ENCODE measurements around the gene UGT1A5.

UGT1A5 gene

GRCh38 chr2:233712611-233713261, at the start of gene UGT1A5:
TSS of gene UGT1A5 (plus strand) at chr2:233712907. CDS start at chr2:233712992, 85 bp downstream.
- DNase-seq (ENCODE audit: low read depth in 4 of 4, low spot score in 1 of 4) = no peak

DNA sequence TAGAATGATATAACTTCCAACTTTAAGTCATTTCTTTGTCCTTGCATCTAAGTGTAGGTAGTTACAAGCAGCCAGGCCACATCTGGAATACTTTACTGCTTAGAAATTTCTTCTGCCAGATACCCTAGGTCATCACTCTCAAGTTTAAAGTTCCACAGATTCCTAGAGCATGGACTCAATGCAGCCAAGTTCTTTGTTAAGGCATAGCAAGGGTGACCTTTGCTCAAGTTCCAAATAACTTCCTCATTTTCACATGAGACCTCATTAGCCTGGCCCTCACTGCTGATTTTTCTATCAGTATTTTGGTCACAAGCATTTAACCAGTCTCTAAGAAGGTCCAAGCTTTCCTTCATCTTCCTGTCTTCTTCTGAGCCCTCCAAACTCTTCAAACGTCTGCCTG, 48.8 kb upstream of the UGT1A5 start:
- no peak for DNase-seq (ENCODE audit: low read depth in 4 of 4, low spot score in 1 of 4)

- DNase-seq (ENCODE audit: low read depth in 4 of 4, low spot score in 1 of 4) = no peak
These were observed 44.0 kb upstream of the UGT1A5 start for GRCh38 chr2:233668605-233669260.

DNA sequence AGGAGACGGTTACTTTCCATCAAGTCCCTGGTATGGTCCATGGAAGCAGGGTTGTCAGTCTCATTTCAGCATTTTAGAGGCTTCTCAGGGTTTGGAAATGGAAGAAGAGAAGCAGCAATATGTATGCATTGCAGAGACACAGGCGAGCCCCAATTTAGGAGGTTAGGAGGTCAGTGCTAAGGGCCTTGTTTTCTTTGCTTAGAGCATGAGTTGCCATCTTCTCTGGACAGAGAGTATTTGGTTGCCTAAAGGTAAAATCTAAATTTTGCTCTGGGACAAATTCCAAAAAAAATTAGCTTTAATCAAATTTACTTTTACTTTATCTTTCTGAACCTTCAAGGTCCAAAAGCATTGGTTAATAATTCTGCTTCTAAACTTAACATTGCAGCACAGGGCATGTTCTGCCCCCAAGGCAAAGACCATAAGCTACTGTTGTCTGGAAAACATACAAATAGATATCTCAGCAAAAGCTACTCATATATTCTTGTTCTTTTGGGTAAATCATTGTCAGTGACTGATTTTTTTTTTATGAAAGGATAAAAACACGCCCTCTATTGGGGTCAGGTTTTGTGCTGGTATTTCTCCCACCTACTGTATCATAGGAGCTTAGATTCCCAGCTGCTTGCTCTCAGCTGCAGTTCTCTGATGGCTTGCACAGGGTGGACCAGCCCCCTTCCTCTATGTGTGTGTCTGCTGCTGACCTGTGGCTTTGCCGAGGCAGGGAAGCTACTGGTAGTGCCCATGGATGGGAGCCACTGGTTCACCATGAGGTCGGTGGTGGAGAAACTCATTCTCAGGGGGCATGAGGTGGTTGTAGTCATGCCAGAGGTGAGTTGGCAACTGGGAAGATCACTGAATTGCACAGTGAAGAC, 41.2 kb upstream of the UGT1A5 start, which contains the start of gene UGT1A9:
TSS of gene UGT1A9 (plus strand) at position 609 of the 872 bp plus-strand sequence. CDS start at position 646, 37 bp downstream.
- no peak for DNase-seq (ENCODE audit: low read depth in 4 of 4, low spot score in 1 of 4)

- DNase-seq (ENCODE audit: low read depth in 4 of 4, low spot score in 1 of 4) = no peak
These were observed 39.8 kb upstream of the UGT1A5 start for GRCh38 chr2:233672886-233673285.

DNA sequence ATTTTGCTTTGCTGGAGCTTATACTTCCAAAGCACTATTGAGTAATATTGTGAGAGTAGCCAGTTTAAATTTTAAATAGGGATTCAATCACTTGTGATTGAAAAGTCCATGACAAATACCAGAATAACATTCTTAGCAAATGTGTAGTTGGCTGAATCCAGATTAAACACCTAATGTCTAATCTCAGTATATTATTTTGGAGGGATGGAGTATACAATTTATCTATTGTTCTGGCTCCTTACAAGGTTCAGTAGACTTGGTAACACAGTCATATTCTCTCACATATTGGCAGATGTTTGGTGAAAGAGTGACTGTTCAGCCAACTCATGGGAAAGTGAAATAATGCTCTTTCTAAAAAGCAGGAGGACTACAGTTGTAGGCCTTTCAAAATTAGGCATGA, 38.8 kb upstream of the UGT1A5 start:
- no peak for DNase-seq (ENCODE audit: low read depth in 4 of 4, low spot score in 1 of 4)

DNA sequence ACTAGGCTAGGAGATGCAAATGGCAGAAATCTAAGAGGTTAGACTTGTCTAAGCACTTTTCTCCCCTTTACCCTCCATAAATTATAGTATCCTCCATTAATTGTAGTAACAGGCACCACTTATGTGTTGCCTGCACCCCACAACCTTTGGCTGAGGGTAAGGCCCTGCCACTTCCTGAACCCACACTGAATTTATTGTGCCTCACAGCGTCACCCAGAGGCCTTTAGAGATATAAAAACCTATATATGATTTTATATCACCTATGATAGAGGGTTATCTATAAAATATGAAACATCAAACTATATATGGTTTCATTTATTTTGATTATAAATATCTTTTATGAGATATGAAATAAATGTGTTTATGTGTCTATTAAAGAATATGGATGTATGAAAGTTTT, 38.4 kb upstream of the UGT1A5 start:
- DNase-seq (ENCODE audit: low read depth in 4 of 4, low spot score in 1 of 4) = no peak

- DNase-seq (ENCODE audit: low read depth in 4 of 4, low spot score in 1 of 4) = no peak
These were observed 37.7 kb upstream of the UGT1A5 start for GRCh38 chr2:233674995-233675394.

- DNase-seq (ENCODE audit: low read depth in 4 of 4, low spot score in 1 of 4) = no peak
These were observed 36.7 kb upstream of the UGT1A5 start for GRCh38 chr2:233676046-233676445.

DNA sequence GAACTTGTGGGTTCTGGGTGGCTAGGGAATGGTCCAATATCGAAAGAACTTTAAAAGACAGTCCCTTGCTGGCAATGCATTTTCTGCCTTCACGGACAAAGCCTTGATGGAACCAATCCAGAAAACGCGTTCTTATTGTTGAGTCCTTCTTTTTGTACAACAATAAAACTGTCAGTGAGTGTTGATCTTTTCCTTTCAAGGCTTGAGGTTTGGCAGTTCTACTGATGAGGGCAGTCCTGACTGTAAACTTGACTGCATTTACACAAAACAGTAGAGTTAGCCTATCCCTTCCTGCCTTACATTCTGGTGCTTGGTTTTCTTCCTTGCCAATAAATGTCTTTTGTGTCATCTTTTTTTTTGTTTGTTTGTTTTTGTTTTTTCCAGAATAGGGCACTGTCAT, 33.5 kb upstream of the UGT1A5 start:
- DNase-seq (ENCODE audit: low read depth in 4 of 4, low spot score in 1 of 4) = no peak

DNA sequence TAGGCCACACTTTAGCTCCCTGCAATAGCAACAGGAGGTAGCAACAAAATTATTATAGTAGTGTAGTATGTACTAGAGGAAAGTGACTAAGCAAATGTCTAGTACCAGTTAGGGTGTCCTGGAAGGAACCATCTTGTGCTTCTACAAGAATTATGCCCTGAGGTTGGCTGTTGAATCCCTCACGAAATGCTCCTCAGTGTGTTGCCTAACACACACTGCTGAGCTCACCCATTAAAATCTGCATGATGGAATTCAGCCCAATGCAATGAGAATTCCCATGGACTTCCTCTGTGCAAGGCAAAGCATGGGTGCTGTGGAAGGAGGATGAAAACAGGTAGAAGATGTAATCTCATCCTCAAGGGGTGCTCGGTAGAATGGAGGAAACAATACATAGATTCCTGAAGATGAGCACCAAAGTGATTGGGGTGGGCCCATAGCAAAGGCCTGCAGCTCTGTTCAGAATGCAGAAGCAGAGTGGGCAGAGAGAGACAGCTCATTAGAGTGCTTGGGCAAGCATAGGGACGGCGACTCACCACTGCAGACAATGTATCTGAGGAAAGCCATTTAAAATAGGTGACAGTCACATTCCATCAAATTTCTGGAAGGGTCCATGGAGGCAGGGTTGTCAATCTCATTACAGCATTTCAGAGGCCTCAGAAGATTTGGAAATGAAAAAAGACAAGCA, 32.2 kb upstream of the UGT1A5 start:
- DNase-seq (ENCODE audit: low read depth in 4 of 4, low spot score in 1 of 4) = no peak

- no peak for DNase-seq (ENCODE audit: low read depth in 4 of 4, low spot score in 1 of 4)
These were observed 31.1 kb upstream of the UGT1A5 start, which contains the start of gene UGT1A7 for GRCh38 chr2:233681521-233682099. TSS of gene UGT1A7 (plus strand) at chr2:233681901. CDS start at chr2:233681938, 37 bp downstream.

- DNase-seq (ENCODE audit: low read depth in 4 of 4, low spot score in 1 of 4) = no peak
These were observed 28.1 kb upstream of the UGT1A5 start for GRCh38 chr2:233684640-233685039.

DNA sequence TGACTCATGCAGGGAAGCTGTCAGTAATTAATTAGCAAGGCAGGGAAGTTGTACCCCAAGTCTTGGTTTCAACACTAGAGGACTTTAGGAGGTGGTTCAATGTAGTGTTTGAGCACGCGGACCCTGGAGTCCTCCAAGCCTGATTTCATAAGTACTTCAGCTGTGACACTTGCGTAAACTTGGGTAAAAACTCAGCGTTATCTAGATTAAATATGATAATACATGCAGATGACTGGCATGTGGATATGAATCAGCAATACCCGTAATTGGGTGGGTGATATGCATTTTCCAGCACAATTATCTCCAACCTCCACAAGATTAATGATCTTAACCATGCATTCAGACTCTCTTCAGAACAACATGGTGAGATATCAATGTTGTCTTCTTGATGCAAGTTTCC, 25.8 kb upstream of the UGT1A5 start:
- no peak for DNase-seq (ENCODE audit: low read depth in 4 of 4, low spot score in 1 of 4)

DNA sequence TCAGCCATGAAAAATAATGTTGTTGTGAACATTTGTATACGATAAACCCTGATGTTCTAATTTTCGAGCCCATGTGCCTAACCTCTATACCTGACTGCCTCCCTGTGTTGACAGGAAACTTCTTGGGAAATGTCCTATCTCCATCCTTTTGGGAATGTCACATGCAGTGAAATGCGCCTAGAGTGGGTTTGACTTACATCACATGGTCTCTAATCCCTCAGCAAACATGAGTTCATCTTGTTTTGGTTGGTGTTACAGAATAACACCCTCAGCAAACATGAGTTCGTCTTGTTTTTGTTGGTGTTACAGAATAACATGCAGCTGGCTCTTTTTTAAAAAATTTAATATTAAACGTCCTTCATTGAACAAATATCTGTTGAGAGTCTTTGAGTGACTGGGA, 24.4 kb upstream of the UGT1A5 start:
- no peak for DNase-seq (ENCODE audit: low read depth in 4 of 4, low spot score in 1 of 4)

DNA sequence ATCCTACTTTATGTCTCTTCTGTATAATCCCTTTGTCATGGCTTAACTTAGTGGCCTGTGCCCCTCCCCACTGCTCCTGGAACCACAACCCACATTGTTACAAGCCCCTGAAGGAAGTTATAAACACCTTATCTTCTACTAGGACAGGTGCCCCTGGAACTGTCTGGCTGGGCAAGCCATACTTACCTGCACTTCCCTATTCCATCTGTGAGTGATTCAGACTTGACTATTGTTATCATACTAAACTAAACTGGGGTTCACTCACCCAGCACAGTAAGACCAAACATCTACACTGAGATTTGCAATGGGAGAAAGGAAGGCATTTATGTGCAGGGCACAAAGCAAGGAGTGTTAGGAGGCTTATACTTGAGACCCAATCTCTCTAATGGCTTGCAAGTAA, 23.7 kb upstream of the UGT1A5 start:
- no peak for DNase-seq (ENCODE audit: low read depth in 4 of 4, low spot score in 1 of 4)

DNA sequence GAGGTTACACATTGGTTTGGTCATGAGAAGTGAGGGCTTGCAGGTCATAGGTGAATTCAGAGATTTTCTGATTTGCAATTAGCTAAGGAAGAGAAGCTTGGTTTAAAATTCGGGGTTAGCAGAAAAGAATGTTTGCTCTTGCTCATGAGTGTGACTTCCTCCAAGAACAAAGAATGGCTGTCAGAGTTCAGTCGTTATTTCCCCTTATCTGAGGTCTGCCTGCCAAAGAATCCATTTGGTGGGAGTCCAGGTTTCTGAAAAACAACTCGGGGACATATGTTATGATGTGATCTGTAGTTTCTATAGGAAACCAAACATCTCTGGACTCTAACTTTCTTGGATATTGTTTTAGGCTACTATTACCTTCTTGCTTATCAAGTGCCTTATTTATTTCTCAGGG, 23.2 kb upstream of the UGT1A5 start:
- no peak for DNase-seq (ENCODE audit: low read depth in 4 of 4, low spot score in 1 of 4)

- DNase-seq (ENCODE audit: low read depth in 4 of 4, low spot score in 1 of 4) = no peak
These were observed 22.3 kb upstream of the UGT1A5 start for GRCh38 chr2:233690444-233690843.

DNA sequence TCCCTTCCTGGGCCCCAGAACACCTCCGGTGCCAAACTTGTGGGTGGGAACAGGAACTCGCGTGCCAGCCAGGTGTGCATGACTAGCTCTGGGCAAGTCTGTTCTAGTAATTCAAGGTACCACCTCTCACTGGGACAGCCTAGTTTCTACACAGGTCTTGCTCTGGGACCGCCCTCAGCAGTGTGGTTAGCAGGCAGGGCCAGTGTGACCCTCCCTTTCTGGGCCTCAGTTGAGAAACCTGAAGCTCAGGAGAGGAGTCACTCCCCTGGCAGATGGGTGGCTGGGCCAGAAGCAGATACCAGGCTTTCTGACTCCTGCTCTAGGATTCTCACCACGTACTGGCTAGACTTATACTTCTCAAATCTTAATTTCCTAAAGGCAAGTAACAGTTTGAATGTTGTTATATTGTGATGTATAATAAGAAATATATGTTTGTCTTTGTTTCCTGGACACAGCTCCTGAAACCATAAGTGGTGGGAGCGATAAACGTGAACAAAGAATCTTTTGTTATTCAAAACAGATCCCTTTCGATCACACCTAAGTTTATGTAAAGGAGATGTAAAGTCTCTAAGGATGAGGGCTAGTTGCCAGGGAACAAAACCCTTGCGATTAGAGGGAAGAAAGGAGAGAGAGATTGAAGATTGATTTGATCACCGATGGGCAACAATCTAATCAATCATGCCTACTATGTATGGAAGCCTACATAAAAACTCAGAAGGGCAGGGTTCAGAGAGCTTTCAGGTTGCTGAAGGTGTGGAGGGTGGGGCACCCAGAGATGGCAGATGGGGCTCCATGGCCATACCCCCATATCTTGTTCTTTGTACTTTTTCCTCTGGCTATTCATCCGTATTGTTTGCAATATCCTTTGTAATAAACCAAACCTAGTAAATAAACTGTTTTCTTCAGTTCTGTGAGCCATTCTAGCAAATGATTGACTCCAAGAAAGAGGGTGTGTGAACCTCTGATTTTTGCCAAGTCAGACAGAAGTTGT, 21.0 kb upstream of the UGT1A5 start:
- no peak for DNase-seq (ENCODE audit: low read depth in 4 of 4, low spot score in 1 of 4)

GRCh38 chr2:233692648-233693047, 20.1 kb upstream of the UGT1A5 start, which contains the start of gene UGT1A6:
TSS of gene UGT1A6 (plus strand) at chr2:233692890. CDS start at chr2:233693005, 115 bp downstream.
- no peak for DNase-seq (ENCODE audit: low read depth in 4 of 4, low spot score in 1 of 4)
